ENCODE results near the gene EMILIN1.

The EMILIN1 gene

DNA sequence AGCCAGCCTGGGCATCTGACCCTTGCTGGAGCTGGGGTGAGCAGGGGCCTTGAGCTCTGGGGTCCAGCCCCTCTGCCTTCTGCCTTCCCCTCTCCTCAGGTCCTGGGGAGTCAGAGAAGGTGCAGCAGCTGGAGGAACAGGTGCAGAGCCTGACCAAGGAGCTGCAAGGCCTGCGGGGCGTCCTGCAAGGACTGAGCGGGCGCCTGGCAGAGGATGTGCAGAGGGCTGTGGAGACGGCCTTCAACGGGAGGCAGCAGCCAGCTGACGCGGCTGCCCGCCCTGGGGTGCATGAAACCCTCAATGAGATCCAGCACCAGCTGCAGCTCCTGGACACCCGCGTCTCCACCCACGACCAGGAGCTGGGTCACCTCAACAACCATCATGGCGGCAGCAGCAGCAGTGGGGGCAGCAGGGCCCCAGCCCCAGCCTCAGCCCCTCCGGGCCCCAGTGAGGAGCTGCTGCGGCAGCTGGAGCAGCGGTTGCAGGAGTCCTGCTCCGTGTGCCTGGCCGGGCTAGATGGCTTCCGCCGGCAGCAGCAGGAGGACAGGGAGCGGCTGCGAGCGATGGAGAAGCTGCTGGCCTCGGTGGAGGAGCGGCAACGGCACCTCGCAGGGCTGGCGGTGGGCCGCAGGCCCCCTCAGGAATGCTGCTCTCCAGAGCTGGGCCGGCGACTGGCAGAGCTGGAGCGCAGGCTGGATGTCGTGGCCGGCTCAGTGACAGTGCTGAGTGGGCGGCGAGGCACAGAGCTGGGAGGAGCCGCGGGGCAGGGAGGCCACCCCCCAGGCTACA is 3.8 kb downstream of the EMILIN1 start:
- DNase-seq, result no peak

DNA sequence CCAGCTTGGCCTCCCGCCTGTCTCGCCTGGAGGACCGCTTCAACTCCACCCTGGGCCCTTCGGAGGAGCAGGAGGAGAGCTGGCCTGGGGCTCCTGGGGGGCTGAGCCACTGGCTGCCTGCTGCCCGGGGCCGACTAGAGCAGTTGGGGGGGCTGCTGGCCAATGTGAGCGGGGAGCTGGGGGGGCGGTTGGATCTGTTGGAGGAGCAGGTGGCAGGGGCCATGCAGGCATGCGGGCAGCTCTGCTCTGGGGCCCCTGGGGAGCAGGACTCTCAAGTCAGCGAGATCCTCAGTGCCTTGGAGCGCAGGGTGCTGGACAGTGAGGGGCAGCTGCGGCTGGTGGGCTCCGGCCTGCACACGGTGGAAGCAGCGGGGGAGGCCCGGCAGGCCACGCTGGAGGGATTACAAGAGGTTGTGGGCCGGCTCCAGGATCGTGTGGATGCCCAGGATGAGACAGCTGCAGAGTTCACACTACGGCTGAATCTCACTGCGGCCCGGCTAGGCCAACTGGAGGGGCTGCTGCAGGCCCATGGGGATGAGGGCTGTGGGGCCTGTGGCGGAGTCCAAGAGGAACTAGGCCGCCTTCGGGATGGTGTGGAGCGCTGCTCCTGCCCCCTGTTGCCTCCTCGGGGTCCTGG is 4.5 kb downstream of the EMILIN1 start:
- DNase-seq, result no peak

DNA sequence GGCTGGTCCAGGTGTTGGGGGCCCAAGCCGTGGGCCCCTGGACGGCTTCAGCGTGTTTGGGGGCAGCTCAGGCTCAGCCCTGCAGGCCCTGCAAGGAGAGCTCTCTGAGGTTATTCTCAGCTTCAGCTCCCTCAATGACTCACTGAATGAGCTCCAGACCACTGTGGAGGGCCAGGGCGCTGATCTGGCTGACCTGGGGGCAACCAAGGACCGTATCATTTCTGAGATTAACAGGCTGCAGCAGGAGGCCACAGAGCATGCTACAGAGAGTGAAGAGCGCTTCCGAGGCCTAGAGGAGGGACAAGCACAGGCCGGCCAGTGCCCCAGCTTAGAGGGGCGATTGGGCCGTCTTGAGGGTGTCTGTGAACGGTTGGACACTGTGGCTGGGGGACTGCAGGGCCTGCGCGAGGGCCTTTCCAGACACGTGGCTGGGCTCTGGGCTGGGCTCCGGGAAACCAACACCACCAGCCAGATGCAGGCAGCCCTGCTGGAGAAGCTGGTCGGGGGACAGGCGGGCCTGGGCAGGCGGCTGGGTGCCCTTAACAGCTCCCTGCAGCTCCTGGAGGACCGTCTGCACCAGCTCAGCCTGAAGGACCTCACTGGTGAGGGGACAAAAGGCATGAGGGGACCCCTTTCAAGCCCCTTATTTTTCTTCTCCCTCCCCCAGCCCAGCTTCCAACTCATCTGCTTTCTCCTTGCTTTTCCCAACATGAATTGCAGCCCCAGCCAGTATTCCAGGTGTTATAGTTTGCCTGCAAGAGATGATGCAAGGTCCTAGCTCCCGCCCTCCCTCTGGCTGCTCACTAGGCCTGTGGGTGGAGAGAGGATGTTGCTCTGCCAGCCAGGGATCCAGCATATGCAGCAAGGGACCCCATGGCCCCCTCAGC is 5.2 kb downstream of the EMILIN1 start:
- no peak for DNase-seq

- DNase-seq, result no peak
Observed at GRCh38 chr2:27084297-27085061, 6.1 kb downstream of the EMILIN1 start.

GRCh38 chr2:27085062-27085672 is 6.8 kb downstream of the EMILIN1 start:
- DNase-seq, result no peak

- peak; percentile 32 for DNase-seq
Observed at GRCh38 chr2:27085673-27086089, 7.3 kb downstream of the EMILIN1 start.

DNA sequence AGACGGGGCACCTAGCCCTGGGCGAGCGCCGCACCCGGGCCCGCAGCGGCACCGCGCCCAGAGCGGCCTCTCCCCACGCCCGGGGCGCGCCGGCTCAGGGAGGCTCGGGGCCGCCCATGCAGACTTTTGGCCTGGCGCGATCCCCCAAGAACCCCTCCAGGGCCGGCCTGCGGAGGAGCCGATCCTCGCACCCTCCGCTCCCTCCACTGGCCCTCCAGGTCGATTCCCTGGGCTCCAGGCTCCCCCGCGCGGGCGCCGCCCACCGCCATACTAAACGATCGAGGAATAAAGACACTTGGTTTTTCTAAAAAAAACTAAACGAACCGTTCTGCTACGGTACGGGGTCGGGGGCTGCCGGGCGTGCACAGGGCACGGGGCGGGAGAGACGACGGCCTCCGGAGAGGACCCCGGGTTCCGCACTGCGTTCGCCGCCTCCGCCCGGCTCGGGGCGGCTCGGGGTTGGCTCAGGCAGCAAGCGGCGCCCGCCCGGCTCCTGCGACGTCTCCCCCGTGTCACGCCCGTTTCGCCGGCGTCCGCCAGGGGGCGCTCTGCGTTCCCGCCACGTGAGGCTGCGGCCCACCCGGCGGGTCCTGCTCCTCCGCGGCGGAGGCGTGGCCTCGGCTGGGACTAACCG is 7.8 kb downstream of the EMILIN1 start:
- DNase-seq, result peak; percentile 98

DNA sequence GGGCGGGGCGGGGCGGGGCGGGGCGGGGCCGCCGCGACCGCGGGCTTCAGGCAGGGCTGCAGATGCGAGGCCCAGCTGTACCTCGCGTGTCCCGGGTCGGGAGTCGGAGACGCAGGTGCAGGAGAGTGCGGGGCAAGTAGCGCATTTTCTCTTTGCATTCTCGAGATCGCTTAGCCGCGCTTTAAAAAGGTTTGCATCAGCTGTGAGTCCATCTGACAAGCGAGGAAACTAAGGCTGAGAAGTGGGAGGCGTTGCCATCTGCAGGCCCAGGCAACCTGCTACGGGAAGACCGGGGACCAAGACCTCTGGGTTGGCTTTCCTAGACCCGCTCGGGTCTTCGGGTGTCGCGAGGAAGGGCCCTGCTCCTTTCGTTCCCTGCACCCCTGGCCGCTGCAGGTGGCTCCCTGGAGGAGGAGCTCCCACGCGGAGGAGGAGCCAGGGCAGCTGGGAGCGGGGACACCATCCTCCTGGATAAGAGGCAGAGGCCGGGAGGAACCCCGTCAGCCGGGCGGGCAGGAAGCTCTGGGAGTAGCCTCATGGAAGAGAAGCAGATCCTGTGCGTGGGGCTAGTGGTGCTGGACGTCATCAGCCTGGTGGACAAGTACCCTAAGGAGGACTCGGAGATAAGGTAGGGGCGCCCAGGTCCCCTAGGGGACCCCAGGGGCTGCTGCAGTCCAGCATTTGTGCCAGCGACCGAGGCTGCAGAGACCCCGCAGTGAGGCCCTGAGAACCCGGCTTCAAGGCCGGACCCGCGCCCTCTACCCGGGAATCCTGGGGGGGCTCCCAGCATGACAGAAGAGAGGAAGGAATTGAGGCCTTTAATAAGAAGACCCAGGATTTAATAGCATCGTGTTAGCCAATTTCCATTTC is 8.5 kb downstream of the EMILIN1 start, which contains the start of gene KHK:
Gene KHK, plus strand, starts transcription at position 49 of the 870 bp plus-strand sequence. Its CDS starts 488 bp downstream, at position 537.
- no peak for DNase-seq

- no peak for DNase-seq
Observed at GRCh38 chr2:27087823-27088410, 9.5 kb downstream of the EMILIN1 start.

GRCh38 chr2:27088634-27089033 is 10.2 kb downstream of the EMILIN1 start:
- DNase-seq, result no peak

DNA sequence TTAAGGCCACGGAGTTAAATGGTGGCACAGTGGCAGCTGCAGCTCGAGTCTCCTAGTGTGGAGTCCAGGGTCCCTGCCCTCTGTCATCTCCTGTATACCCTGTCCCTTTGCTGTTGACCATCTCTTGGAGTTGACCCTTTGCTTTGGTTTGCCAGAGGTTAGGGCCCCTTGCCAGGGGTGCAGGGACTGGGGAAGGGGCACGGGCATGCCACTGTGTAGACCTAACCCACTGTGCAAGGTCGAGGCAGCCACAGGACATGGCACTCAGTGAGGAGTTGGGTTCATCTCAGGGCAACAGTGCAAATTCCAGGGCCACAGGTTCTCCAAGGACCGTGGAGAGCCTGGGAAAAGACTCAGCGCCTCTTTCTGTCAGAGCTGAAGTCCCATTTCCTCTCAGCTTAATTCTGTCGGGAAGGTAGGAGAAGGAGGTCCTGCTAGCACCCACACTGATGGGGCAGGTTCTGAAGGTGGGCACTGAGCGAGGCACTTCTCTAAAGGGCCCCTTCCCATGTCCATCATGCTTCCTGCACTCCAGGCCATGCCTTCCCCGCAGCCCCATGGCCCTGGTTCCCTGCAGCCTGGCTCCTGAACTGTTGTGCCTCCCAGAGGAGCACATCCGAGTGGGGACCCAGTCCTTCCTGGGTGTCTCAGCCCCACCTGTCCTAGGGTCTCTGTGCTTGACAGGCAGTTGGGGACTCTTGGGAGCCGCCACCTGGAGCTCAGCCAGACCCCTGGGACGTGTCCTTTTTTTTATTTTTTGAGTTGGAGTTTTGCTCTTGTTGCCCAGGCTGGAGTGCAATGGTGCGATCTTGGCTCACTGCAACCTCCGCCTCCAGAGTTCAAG is 10.9 kb downstream of the EMILIN1 start:
- DNase-seq, result no peak

- DNase-seq, result no peak
Observed at GRCh38 chr2:27091746-27092695, 13.6 kb downstream of the EMILIN1 start.

GRCh38 chr2:27092696-27093429 is 14.4 kb downstream of the EMILIN1 start:
- DNase-seq, result no peak

GRCh38 chr2:27093430-27094352 is 15.3 kb downstream of the EMILIN1 start:
- DNase-seq, result no peak

GRCh38 chr2:27094353-27094984 is 16.1 kb downstream of the EMILIN1 start:
- DNase-seq, result no peak

DNA sequence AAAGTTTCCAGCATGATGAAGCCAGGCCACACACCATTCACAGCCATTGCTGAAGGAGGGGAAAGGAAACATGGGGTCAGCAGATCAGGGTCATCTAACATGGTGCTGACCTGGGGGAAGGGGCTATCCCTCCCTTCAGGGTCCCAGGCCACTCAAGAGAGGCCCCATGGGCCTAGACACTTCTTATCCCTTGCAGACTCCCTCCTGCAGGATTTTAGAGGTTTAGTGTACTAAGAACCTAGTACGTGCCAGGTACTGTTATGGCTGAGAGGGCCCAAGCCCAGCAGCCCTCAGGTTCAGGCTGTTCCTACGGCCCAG is 17.0 kb downstream of the EMILIN1 start:
- DNase-seq, result no peak
